GM18502 (cell line): Measurements from ENCODE around the gene SLC18B1.
A peak's percentile ranks its signal among the peaks of the same experiment; 100 is the strongest.

Experiments used
- ATAC-seq: cut with Tn5 transposase; IDR thresholded peaks from one replicate; pipeline ENCODE4 v1.9.1; 2021; ENCODE audit warnings: mild to moderate bottlenecking; ENCODE audit not compliant: unreplicated experiment, poor library complexity

SLC18B1 gene

GRCh38 chr6:132750455-132751248, 47.8 kb downstream of the SLC18B1 start:
- peak; percentile 88 for ATAC-seq

GRCh38 chr6:132749111-132749510, 49.3 kb downstream of the SLC18B1 start:
- ATAC-seq: no peak

- no peak for ATAC-seq
These were observed 50.0 kb downstream of the SLC18B1 start for GRCh38 chr6:132748446-132748845.

GRCh38 chr6:132746048-132746447, 52.4 kb downstream of the SLC18B1 start:
- ATAC-seq: no peak

GRCh38 chr6:132742495-132742894, 55.9 kb downstream of the SLC18B1 start:
- no peak for ATAC-seq

GRCh38 chr6:132741281-132741680, 57.2 kb downstream of the SLC18B1 start:
- ATAC-seq: no peak

GRCh38 chr6:132736239-132736638, 62.2 kb downstream of the SLC18B1 start:
- no peak for ATAC-seq

GRCh38 chr6:132734694-132735236, 63.7 kb downstream of the SLC18B1 start:
- no peak for ATAC-seq

GRCh38 chr6:132733814-132734213, 64.6 kb downstream of the SLC18B1 start:
- no peak for ATAC-seq

- ATAC-seq: no peak
These were observed 65.2 kb downstream of the SLC18B1 start for GRCh38 chr6:132733283-132733682.

- ATAC-seq: no peak
These were observed 67.4 kb downstream of the SLC18B1 start for GRCh38 chr6:132731086-132731485.

- no peak for ATAC-seq
These were observed 67.9 kb downstream of the SLC18B1 start for GRCh38 chr6:132730560-132730959.

GRCh38 chr6:132728616-132729015, 69.8 kb downstream of the SLC18B1 start:
- ATAC-seq: no peak

GRCh38 chr6:132726608-132726975, 71.8 kb downstream of the SLC18B1 start:
- peak; percentile 17 for ATAC-seq

- peak; percentile 84 for ATAC-seq
These were observed 72.4 kb downstream of the SLC18B1 start for GRCh38 chr6:132725947-132726607.

GRCh38 chr6:132725471-132725870, 73.0 kb downstream of the SLC18B1 start:
- peak; percentile 26 for ATAC-seq

GRCh38 chr6:132719736-132720448, 78.5 kb downstream of the SLC18B1 start:
- no peak for ATAC-seq
